Sigmoid colon (tissue), 3 donors: ENCODE measurements around the gene ADD1.

Source experiments
- POLR2A ChIP-seq, 2 donors: fragments of 450-650 bp; IDR thresholded peaks; one replicate each; pipeline ENCODE4 v1.6.1; 2016; ENCODE audit warnings: antibody characterized with exemption in 2 of 2, mild to moderate bottlenecking in 2 of 2, moderate library complexity in 2 of 2
- TF ChIP-seq, protein P1 (sequence below), 4 experiments: fragments of 450-650 bp in 3 of 4; fragments of 200-600 bp in 1 of 4; IDR thresholded peaks; one replicate each; pipeline ENCODE4 v1.5.1; 2016 to 2019; ENCODE audit warnings: antibody characterized with exemption in 4 of 4, mild to moderate bottlenecking in 3 of 4, moderate library complexity in 2 of 4

DNA sequence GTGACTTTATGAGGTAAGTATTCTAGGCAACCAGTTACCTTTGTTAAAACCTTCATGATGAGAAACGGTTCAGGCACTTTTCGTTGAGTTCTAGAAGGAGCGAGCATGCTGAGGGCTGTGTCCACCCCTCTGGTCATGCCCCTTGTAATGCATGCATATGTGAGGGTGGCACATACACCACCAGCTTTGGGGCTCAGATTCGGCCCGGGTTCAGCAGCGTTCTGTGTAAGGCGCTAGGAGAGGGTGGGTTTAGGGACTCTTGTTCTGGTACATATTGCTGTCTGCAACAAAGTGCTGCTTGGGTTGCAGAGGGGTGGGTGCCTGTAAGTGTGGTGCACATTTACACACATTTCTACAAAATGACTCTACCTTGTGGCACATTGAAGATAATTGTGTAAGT is 65.0 kb downstream of the ADD1 start:
- TF ChIP-seq, protein P1, sequence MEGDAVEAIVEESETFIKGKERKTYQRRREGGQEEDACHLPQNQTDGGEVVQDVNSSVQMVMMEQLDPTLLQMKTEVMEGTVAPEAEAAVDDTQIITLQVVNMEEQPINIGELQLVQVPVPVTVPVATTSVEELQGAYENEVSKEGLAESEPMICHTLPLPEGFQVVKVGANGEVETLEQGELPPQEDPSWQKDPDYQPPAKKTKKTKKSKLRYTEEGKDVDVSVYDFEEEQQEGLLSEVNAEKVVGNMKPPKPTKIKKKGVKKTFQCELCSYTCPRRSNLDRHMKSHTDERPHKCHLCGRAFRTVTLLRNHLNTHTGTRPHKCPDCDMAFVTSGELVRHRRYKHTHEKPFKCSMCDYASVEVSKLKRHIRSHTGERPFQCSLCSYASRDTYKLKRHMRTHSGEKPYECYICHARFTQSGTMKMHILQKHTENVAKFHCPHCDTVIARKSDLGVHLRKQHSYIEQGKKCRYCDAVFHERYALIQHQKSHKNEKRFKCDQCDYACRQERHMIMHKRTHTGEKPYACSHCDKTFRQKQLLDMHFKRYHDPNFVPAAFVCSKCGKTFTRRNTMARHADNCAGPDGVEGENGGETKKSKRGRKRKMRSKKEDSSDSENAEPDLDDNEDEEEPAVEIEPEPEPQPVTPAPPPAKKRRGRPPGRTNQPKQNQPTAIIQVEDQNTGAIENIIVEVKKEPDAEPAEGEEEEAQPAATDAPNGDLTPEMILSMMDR (IDR thresholded peaks at IDR 0.05): no peak
- TF ChIP-seq POLR2A (IDR thresholded peaks at IDR 0.05): no peak
